NB4 (cell line): ENCODE data around the gene FHDC1.

Experiments used
- MYC ChIP-seq: IDR thresholded peaks from 2 replicates; pipeline ENCODE4 v1.6.1; 2011; ENCODE audit warnings: low read depth, low read length
- POLR2A ChIP-seq: IDR thresholded peaks from 2 replicates; pipeline ENCODE4 v1.6.1; 2011; ENCODE audit warnings: mild to moderate bottlenecking; ENCODE audit not compliant: insufficient read length; ENCODE audit errors: extremely low read depth
- TF ChIP-seq, protein P1 (sequence below): IDR thresholded peaks from one replicate; pipeline ENCODE4 v1.5.1; 2012; ENCODE audit warnings: low read depth, low read length
- TF ChIP-seq, protein P2 (sequence below): IDR thresholded peaks from 2 replicates; pipeline ENCODE4 v1.6.1; 2011; ENCODE audit warnings: low read depth, low read length

DNA sequence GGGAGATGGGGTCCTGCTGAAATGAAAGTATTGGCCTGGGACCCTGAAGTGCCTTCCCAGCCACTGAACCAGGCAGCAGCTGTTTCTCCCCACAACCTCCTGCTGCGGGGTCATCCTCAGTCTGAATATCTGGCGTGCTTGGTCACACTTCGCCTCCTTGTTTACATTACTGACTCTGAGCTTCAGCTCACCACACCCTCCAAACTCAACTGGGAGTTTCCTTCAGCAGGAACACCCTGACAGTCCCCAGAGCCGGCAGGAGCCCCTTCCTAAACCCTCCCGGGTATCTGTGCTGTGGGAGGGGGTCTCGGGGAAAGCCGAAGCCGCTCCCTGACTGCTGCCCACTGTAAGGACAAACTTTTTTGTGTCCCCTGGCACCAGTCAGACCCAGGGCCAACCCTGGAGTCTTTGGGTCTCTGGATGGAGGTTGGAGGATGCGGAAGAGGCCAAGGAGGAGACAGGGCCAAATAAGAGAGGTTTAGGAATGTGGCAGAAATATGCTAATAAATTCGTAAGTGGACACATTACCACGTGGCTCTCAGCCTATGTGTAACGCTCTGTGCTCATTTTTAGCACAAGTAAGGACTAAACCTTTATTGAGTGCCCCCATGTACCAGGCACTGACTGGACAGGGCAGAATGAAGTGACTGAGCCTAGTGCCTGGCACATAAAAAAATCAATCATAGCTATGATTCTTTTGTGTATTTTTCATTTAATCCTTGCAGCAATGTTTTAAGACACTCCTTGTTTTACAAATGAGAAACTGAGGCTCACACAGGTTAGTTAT is 20.7 kb downstream of the FHDC1 start:
- TF ChIP-seq, protein P1, sequence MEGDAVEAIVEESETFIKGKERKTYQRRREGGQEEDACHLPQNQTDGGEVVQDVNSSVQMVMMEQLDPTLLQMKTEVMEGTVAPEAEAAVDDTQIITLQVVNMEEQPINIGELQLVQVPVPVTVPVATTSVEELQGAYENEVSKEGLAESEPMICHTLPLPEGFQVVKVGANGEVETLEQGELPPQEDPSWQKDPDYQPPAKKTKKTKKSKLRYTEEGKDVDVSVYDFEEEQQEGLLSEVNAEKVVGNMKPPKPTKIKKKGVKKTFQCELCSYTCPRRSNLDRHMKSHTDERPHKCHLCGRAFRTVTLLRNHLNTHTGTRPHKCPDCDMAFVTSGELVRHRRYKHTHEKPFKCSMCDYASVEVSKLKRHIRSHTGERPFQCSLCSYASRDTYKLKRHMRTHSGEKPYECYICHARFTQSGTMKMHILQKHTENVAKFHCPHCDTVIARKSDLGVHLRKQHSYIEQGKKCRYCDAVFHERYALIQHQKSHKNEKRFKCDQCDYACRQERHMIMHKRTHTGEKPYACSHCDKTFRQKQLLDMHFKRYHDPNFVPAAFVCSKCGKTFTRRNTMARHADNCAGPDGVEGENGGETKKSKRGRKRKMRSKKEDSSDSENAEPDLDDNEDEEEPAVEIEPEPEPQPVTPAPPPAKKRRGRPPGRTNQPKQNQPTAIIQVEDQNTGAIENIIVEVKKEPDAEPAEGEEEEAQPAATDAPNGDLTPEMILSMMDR: no peak
- TF ChIP-seq POLR2A (no peak), MYC (no peak)
- TF ChIP-seq, protein P2, sequence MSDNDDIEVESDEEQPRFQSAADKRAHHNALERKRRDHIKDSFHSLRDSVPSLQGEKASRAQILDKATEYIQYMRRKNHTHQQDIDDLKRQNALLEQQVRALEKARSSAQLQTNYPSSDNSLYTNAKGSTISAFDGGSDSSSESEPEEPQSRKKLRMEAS: no peak
